IMR-90 (cell line): ENCODE results near the gene SPTLC3. TPM values are rescaled to one million over a fixed set of nuclear protein-coding genes. Genes with fewer than 3 reads are reported as not detected.

ENCODE experiments used
- ATAC-seq: fragments of 200-7000 bp; cut with Tn5 transposase; 2 replicates; pipeline ENCODE4 v1.9.1; 2020; ENCODE audit warnings: low read depth, mild to moderate bottlenecking, moderate library complexity
- BruUV-seq: library from RNA; stranded (reverse); fragments of 400-500 nt; replicated peaks from 2 replicates; lab custom pipeline; 2021; lab: Mats Ljungman, UMichigan
- CTCF ChIA-PET: fragments of 300-600 bp; formaldehyde crosslinking; extraction: SDS; loops from one replicate; lab custom pipeline; 2021; ENCODE audit warnings: antibody characterized with exemption; lab: Yijun Ruan, JAX
- POLR2A ChIA-PET: fragments of 300-600 bp; sonication (Branson Sonifier 250); formaldehyde crosslinking; loops from one replicate; lab custom pipeline; 2022; ENCODE audit warnings: antibody characterized with exemption; ENCODE audit not compliant: unreplicated experiment; lab: Charles Lee
- DNase-seq: peaks from one replicate; pipeline ENCODE4 v3.0.0; 2013
- H2AFZ ChIP-seq: replicated peaks from 2 replicates; pipeline ENCODE3; 2013; ENCODE audit warnings: low read length, mild to moderate bottlenecking; ENCODE audit not compliant: poor library complexity
- H2AK5ac ChIP-seq: 2 replicates; pipeline ENCODE4 v1.6.1; 2013; ENCODE audit warnings: low read depth, low read length, inconsistent platforms
- H2AK9ac ChIP-seq: replicated peaks from 2 replicates; pipeline ENCODE3; 2013; ENCODE audit warnings: mild to moderate bottlenecking, low read depth, low read length, moderate library complexity; ENCODE audit not compliant: poor library complexity
- H2BK120ac ChIP-seq: 2 replicates; pipeline ENCODE4 v1.6.1; 2013; ENCODE audit warnings: low read depth, low read length, inconsistent platforms
- H2BK15ac ChIP-seq: 3 replicates; pipeline ENCODE4 v1.6.1; 2013; ENCODE audit warnings: low read depth, low read length, inconsistent platforms
- H2BK20ac ChIP-seq: 2 replicates; pipeline ENCODE4 v1.6.1; 2013; ENCODE audit warnings: low read depth, mild to moderate bottlenecking, inconsistent platforms, low read length, moderate library complexity
- H2BK5ac ChIP-seq: 2 replicates; pipeline ENCODE4 v1.6.1; 2013; ENCODE audit warnings: mild to moderate bottlenecking, low read depth, low read length, inconsistent platforms; ENCODE audit not compliant: poor library complexity, severe bottlenecking
- H3K14ac ChIP-seq: replicated peaks from 2 replicates; pipeline ENCODE4 v1.6.1; 2013; ENCODE audit warnings: low read depth, low read length, inconsistent platforms
- H3K18ac ChIP-seq: 2 replicates; pipeline ENCODE4 v1.6.1; 2013; ENCODE audit warnings: low read depth, low read length, control low read depth
- H3K23ac ChIP-seq: 2 replicates; pipeline ENCODE4 v1.6.1; 2013; ENCODE audit warnings: low read depth, low read length, inconsistent platforms
- H3K27ac ChIP-seq: 2 replicates; pipeline ENCODE4 v1.5.1; 2013; ENCODE audit warnings: mild to moderate bottlenecking, control low read depth, low read length; ENCODE audit not compliant: insufficient read depth
- H3K27me3 ChIP-seq: 2 replicates; pipeline ENCODE4 v1.6.1; 2013; ENCODE audit warnings: low read length; ENCODE audit not compliant: control insufficient read depth, insufficient read depth
- H3K36me3 ChIP-seq: 2 replicates; pipeline ENCODE4 v1.6.1; 2013; ENCODE audit warnings: low read length, mixed read lengths; ENCODE audit not compliant: control insufficient read depth, insufficient read depth
- H3K4ac ChIP-seq: 2 replicates; pipeline ENCODE4 v1.6.1; 2013; ENCODE audit warnings: low read depth, low read length, inconsistent platforms
- H3K4me1 ChIP-seq: 2 replicates; pipeline ENCODE4 v1.6.1; 2013; ENCODE audit warnings: low read length, mixed read lengths; ENCODE audit not compliant: control insufficient read depth, insufficient read depth
- H3K4me2 ChIP-seq: 2 replicates; pipeline ENCODE4 v1.6.1; 2013; ENCODE audit warnings: low read depth, mild to moderate bottlenecking, control low read depth, low read length, moderate library complexity
- H3K4me3 ChIP-seq: 2 replicates; pipeline ENCODE4 v1.5.1; 2013; ENCODE audit warnings: low read depth, mild to moderate bottlenecking, control low read depth, low read length, moderate library complexity; ENCODE audit not compliant: insufficient read depth
- H3K56ac ChIP-seq: 2 replicates; pipeline ENCODE4 v1.6.1; 2013; ENCODE audit warnings: low read length, inconsistent platforms; ENCODE audit not compliant: insufficient read depth; ENCODE audit errors: extremely low read depth
- H3K79me1 ChIP-seq, 2 experiments: 2 replicates each; pipeline ENCODE4 v1.6.1; 2013; ENCODE audit warnings: low read length in 2 of 2, inconsistent platforms in 1 of 2, low read depth in 1 of 2
- H3K9ac ChIP-seq: 2 replicates; pipeline ENCODE4 v1.6.1; 2013; ENCODE audit warnings: low read depth, low read length, control low read depth
- H3K9me1 ChIP-seq: 2 replicates; pipeline ENCODE4 v1.6.1; 2013; ENCODE audit warnings: low read length, inconsistent platforms; ENCODE audit not compliant: insufficient read depth
- H3K9me3 ChIP-seq: 2 replicates; pipeline ENCODE4 v1.6.1; 2013; ENCODE audit warnings: low read length; ENCODE audit not compliant: control insufficient read depth, insufficient read depth
- H4K20me1 ChIP-seq: 2 replicates; pipeline ENCODE4 v1.6.1; 2013; ENCODE audit warnings: low read length, inconsistent platforms; ENCODE audit not compliant: insufficient read depth
- H4K5ac ChIP-seq: 2 replicates; pipeline ENCODE4 v1.6.1; 2013; ENCODE audit warnings: mild to moderate bottlenecking, low read depth, low read length, control low read depth
- H4K8ac ChIP-seq, 2 experiments: 2 replicates each; pipeline ENCODE4 v1.6.1; 2013; ENCODE audit warnings: low read depth in 2 of 2, low read length in 2 of 2, control low read depth in 1 of 2, inconsistent platforms in 1 of 2
- H4K91ac ChIP-seq: 2 replicates; pipeline ENCODE4 v1.6.1; 2013; ENCODE audit warnings: low read depth, low read length, inconsistent platforms; ENCODE audit not compliant: insufficient read depth
- CEBPB ChIP-seq: IDR thresholded peaks from 2 replicates; pipeline ENCODE4 v1.6.1; 2012; ENCODE audit warnings: low read depth, low read length, improper control_type of control experiment
- CHD1 ChIP-seq: IDR thresholded peaks from 2 replicates; pipeline ENCODE4 v1.6.1; 2012; ENCODE audit warnings: low read depth, low read length, improper control_type of control experiment
- CTCF ChIP-seq: conservative IDR thresholded peaks from 2 replicates; pipeline ENCODE4 v1.5.1; 2012; ENCODE audit warnings: mild to moderate bottlenecking, low read depth, low read length, improper control_type of control experiment
- MAFK ChIP-seq: IDR thresholded peaks from 2 replicates; pipeline ENCODE4 v1.6.1; 2012; ENCODE audit warnings: low read depth, low read length, improper control_type of control experiment
- NFE2L2 ChIP-seq: fragments of 150-350 bp; IDR thresholded peaks from 2 replicates; pipeline ENCODE4 v1.6.1; 2016; ENCODE audit warnings: low read depth, mild to moderate bottlenecking, low read length
- POLR2A ChIP-seq: IDR thresholded peaks from 2 replicates; pipeline ENCODE4 v1.6.1; 2012; ENCODE audit warnings: mild to moderate bottlenecking, low read depth, low read length
- RCOR1 ChIP-seq: IDR thresholded peaks from 2 replicates; pipeline ENCODE4 v1.6.1; 2012; ENCODE audit warnings: mild to moderate bottlenecking, low read length, improper control_type of control experiment; ENCODE audit not compliant: insufficient replicate concordance
- RFX5 ChIP-seq: IDR thresholded peaks from 2 replicates; pipeline ENCODE4 v1.8.0; 2012; ENCODE audit warnings: low read depth, mild to moderate bottlenecking, low read length, moderate library complexity
- USF2 ChIP-seq: fragments of 150-350 bp; IDR thresholded peaks from 2 replicates; pipeline ENCODE4 v1.6.1; 2017; ENCODE audit warnings: mild to moderate bottlenecking, antibody characterized with exemption, low read length, low read depth
- WGBS, 2 experiments: methylation state at CpG; one replicate each; pipeline versions ENCODE4 v1.1.5 to v1.1.7; 2013; ENCODE audit warnings: missing lambda C conversion rate in 2 of 2; ENCODE audit not compliant: insufficient read length in 1 of 2; ENCODE audit errors: extremely low coverage in 2 of 2; 5-methylcytosine and 5-hydroxymethylcytosine counted together
- dilution Hi-C: fragments of 300-500 bp; cut with HindIII; formaldehyde crosslinking; loops from one replicate; pipeline ENCODE4 v1.14.3; 2018; ENCODE audit warnings: low sequenced_read_pairs; ENCODE audit not compliant: unreplicated experiment
- in situ Hi-C: fragments of 300-500 bp; cut with MboI; formaldehyde crosslinking; loops from 3 replicates; pipeline ENCODE4 v1.14.3; 2019; ENCODE audit warnings: low sequenced_read_pairs, inconsistent platforms, mixed read lengths
- intact Hi-C: fragments of 100-400 bp; cut with micrococcal nuclease; formaldehyde crosslinking; loops from 2 replicates; pipeline ENCODE4 v1.10.0; 2022
- polyA plus RNA-seq, 3 experiments: library from polyadenylated mRNA; depleted of rRNA; stranded (reverse); fragments of >200 nt; gene quantifications; 2 replicates each; pipeline ENCODE4 v1.2.3, GENCODE V29; 2012; ENCODE audit warnings: low replicate concordance in 1 of 3
- total RNA-seq: library from RNA; depleted of rRNA; stranded (reverse); fragments of >200 nt; gene quantifications from 2 replicates; pipeline ENCODE4 v1.2.3, GENCODE V29; 2012

SPTLC3 gene
- total and polyA plus RNA-seq, 2 of the 4 experiments (the other 2 are of a cell fraction), result 0.44 to 1.6 TPM

DNA sequence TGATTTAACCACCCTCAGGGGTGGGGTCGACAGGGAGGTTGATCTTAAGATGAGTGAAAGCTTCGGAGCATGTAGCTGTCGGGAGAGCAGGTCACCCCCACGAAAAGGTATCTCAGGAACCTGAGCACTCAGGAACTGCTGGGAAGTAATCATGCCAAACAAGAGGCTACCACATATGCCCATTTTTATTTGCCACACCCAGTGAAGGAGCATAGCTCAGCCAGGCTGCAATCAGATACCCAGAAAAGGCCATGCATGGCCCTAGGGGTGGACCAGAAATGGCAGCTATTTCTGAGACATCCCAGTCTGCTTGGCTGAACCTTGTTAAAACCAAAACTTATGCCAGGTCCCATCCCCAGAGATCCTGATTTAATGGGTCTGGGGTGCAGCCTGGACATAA is 139.6 kb downstream of the SPTLC3 start:
- Histone ChIP-seq H3K4ac (no peak overlapping the region), H3K9ac (no peak overlapping the region), H4K91ac (no peak overlapping the region), H3K56ac (no peak overlapping the region), H3K36me3 (no peaks in the 10 kb centered on the region), H3K79me1 (no peaks in the 10 kb centered on the region), H4K20me1 (no peaks in the 10 kb centered on the region), H4K5ac (no peak overlapping the region), H2BK5ac (no peak overlapping the region), H3K4me3 (no peak overlapping the region), H3K4me1 (no peaks in the 10 kb centered on the region), H2BK120ac (no peak overlapping the region), H3K27me3 (no peaks in the 10 kb centered on the region; the same call in 1 of the 2 replicates), H2AK5ac (no peak overlapping the region), H3K14ac (no peak overlapping the region), H3K9me3 (no peaks in the 10 kb centered on the region), H3K23ac (no peak overlapping the region), H3K4me2 (no peak overlapping the region), H4K8ac (no peak overlapping the region), H2AK9ac (no peak overlapping the region), H2BK15ac (no peak overlapping the region), H3K27ac (no peak overlapping the region), H3K18ac (no peak overlapping the region), H3K9me1 (no peaks in the 10 kb centered on the region), H2BK20ac (no peak overlapping the region), H2AFZ (no peak overlapping the region)
- DNase-seq (no peak), ATAC-seq (no peak)
- intact Hi-C loops (no loop called here), dilution Hi-C loops (no loop called here), in situ Hi-C loops (no loop called here)
- no CpG with 5 or more reads among the region's 4 CpGs for WGBS, 2 experiments
- TF ChIP-seq CEBPB, result no peak
- no peak for TF ChIP-seq CTCF
- TF ChIP-seq RFX5, result no peak
- no peak for TF ChIP-seq POLR2A
- TF ChIP-seq RCOR1, result no peak
- no peak for TF ChIP-seq MAFK
- TF ChIP-seq USF2, result no peak
- TF ChIP-seq CHD1, result no peak
- no peak for TF ChIP-seq NFE2L2
- CTCF ChIA-PET, result no interaction called here
- BruUV-seq, result no TSS peak
- POLR2A ChIA-PET, result no interaction called here
